Astrocyte (in vitro differentiated cells and primary cell): Measurements from ENCODE around the gene RPRM. TPM values are rescaled to one million over a fixed set of nuclear protein-coding genes. Genes with fewer than 3 reads are reported as not detected.

Experiments
- DNase-seq: peaks from one replicate; pipeline ENCODE4 v3.0.0-alpha.2; 2010; ENCODE audit warnings: low read depth
- FAIRE-seq: peaks from 2 replicates; lab custom pipeline; 2011; peaks lifted over from hg19 to GRCh38; lab: Jason Lieb, UNC
- H2AFZ ChIP-seq: 2 replicates; pipeline ENCODE4 v1.6.0; 2012; ENCODE audit warnings: low read depth, low read length, inconsistent platforms
- H3K27ac ChIP-seq: 2 replicates; pipeline ENCODE4 v1.5.1; 2011; ENCODE audit warnings: low read depth, low read length, inconsistent platforms
- H3K27me3 ChIP-seq: 2 replicates; pipeline ENCODE4 v1.6.0; 2011; ENCODE audit warnings: low read length, inconsistent platforms; ENCODE audit not compliant: insufficient read depth
- H3K36me3 ChIP-seq: 2 replicates; pipeline ENCODE4 v1.5.1; 2011; ENCODE audit warnings: low read length, inconsistent platforms; ENCODE audit not compliant: insufficient read depth
- H3K4me1 ChIP-seq: 2 replicates; pipeline ENCODE4 v1.5.1; 2011; ENCODE audit warnings: low read length, inconsistent platforms; ENCODE audit not compliant: insufficient read depth
- H3K4me2 ChIP-seq: 2 replicates; pipeline ENCODE4 v1.6.0; 2012; ENCODE audit warnings: low read length, inconsistent platforms
- H3K4me3 ChIP-seq: 2 replicates; pipeline ENCODE4 v1.5.1; 2011; ENCODE audit warnings: low read depth, mild to moderate bottlenecking, low read length, inconsistent platforms; ENCODE audit not compliant: insufficient read depth
- H3K79me2 ChIP-seq: 2 replicates; pipeline ENCODE4 v1.6.0; 2012; ENCODE audit warnings: mild to moderate bottlenecking, low read length, inconsistent platforms; ENCODE audit not compliant: insufficient read depth
- H3K9ac ChIP-seq: 2 replicates; pipeline ENCODE4 v1.6.0; 2012; ENCODE audit warnings: mild to moderate bottlenecking, low read length, inconsistent platforms
- H3K9me3 ChIP-seq: 2 replicates; pipeline ENCODE4 v1.5.1; 2012; ENCODE audit warnings: low read depth, mild to moderate bottlenecking, low read length, inconsistent platforms; ENCODE audit not compliant: insufficient read depth
- H4K20me1 ChIP-seq: 2 replicates; pipeline ENCODE4 v1.6.0; 2012; ENCODE audit warnings: low read length, inconsistent platforms; ENCODE audit not compliant: insufficient read depth
- H3K27ac Mint-ChIP-seq: one replicate; pipeline ENCODE4 v1.8.0; 2021; ENCODE audit warnings: mild to moderate bottlenecking, mixed read lengths; ENCODE audit not compliant: unreplicated experiment
- H3K27me3 Mint-ChIP-seq: one replicate; pipeline ENCODE4 v1.8.0; 2021; ENCODE audit warnings: low read depth, mixed read lengths; ENCODE audit not compliant: unreplicated experiment
- H3K36me3 Mint-ChIP-seq: one replicate; pipeline ENCODE4 v1.8.0; 2021; ENCODE audit warnings: low read depth, mixed read lengths; ENCODE audit not compliant: unreplicated experiment
- H3K4me1 Mint-ChIP-seq: one replicate; pipeline ENCODE4 v1.8.0; 2021; ENCODE audit warnings: low read depth, mixed read lengths; ENCODE audit not compliant: unreplicated experiment
- H3K4me3 Mint-ChIP-seq: one replicate; pipeline ENCODE4 v1.8.0; 2021; ENCODE audit warnings: mild to moderate bottlenecking, moderate library complexity, mixed read lengths; ENCODE audit not compliant: unreplicated experiment
- H3K9me3 Mint-ChIP-seq: one replicate; pipeline ENCODE4 v1.8.0; 2021; ENCODE audit warnings: mild to moderate bottlenecking, mixed read lengths; ENCODE audit not compliant: unreplicated experiment
- CTCF ChIP-seq: IDR thresholded peaks from 2 replicates; pipeline ENCODE4 v1.5.1; 2011; ENCODE audit warnings: low read depth, mild to moderate bottlenecking, inconsistent platforms, low read length, moderate library complexity; ENCODE audit not compliant: insufficient read depth
- EZH2 ChIP-seq: IDR thresholded peaks from 2 replicates; pipeline ENCODE4 v1.6.1; 2012; ENCODE audit warnings: mild to moderate bottlenecking, low read length, inconsistent platforms; ENCODE audit not compliant: insufficient read depth
- total RNA-seq: library from RNA; stranded (reverse); gene quantifications from 2 replicates; pipeline ENCODE4 v1.2.1, GENCODE V29; 2021

RPRM gene
- total RNA-seq, 1 donor from 2014 or later = 0.86 TPM

- Histone ChIP-seq H3K9me3 (peaks cover 3% of the 10 kb centered on the region), H2AFZ (no peak overlapping the region), H3K27me3 (no peaks in the 10 kb centered on the region), H3K79me2 (no peaks in the 10 kb centered on the region), H3K4me1 (no peaks in the 10 kb centered on the region), H4K20me1 (no peaks in the 10 kb centered on the region), H3K27ac (no peak overlapping the region), H3K36me3 (no peaks in the 10 kb centered on the region), H3K4me3 (no peak overlapping the region), H3K4me2 (no peak overlapping the region), H3K9ac (no peak overlapping the region)
- Mint-ChIP-seq H3K27ac (no peak overlapping the region), H3K9me3 (no peaks in the 10 kb centered on the region), H3K4me1 (no peaks in the 10 kb centered on the region), H3K36me3 (no peaks in the 10 kb centered on the region), H3K4me3 (no peak overlapping the region), H3K27me3 (no peaks in the 10 kb centered on the region)
- FAIRE-seq = no peak
- DNase-seq = no peak
- no peak for TF ChIP-seq EZH2
- TF ChIP-seq CTCF = no peak
These were observed 47.4 kb downstream of the RPRM start for GRCh38 chr2:153431114-153431513.
